RPMI7951 (cell line): ENCODE measurements around the gene PRXL2A. TPM values are rescaled to one million over a fixed set of nuclear protein-coding genes. Genes with fewer than 3 reads are reported as not detected.
A peak's percentile ranks its signal among the peaks of the same experiment; 100 is the strongest.

Experiments
- DNase-seq: peaks from one replicate; pipeline ENCODE4 v3.0.0-alpha.2; 2012; ENCODE audit warnings: low read depth
- total RNA-seq: library from RNA; depleted of rRNA; stranded (reverse); fragments of >200 nt; shearing (Covaris generic); gene quantifications from 2 replicates; pipeline ENCODE4 v1.2.3, GENCODE V29; 2014

The PRXL2A gene
- total RNA-seq, 1 experiment from 2014 or later, result 13.2 TPM

DNA sequence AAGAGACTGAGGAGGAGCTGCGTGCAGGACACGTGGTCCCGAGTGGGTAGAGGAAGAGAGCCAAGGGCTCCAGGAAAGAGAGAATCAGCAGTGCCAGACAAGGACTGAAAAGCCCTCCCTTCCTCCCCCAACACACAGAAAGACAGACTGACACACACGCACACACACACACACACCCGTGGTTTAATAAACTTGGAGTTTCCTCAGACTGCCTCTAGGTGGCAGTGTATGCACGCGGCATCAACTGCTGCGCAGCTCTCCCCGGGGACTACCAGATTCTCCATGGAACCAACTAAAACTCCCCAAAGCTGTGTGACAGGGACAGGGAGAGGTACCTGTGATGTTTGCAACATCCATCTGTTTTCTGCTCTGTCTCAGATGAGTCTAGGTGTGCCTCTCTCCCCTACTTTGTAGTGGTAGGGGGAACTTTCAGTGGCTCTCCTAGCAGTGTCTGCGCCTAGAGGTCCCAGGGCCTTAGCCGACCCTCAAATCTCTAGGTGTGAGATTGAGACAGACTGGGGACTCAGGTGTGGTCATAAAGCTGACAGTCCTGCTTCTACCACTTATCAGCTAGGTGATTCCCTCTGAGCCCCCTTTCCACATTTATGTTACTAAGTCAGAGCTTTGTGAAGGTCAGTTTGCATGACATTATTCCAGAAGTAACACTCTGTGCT, 36.4 kb downstream of the PRXL2A start:
- DNase-seq, result peak; percentile 81

DNA sequence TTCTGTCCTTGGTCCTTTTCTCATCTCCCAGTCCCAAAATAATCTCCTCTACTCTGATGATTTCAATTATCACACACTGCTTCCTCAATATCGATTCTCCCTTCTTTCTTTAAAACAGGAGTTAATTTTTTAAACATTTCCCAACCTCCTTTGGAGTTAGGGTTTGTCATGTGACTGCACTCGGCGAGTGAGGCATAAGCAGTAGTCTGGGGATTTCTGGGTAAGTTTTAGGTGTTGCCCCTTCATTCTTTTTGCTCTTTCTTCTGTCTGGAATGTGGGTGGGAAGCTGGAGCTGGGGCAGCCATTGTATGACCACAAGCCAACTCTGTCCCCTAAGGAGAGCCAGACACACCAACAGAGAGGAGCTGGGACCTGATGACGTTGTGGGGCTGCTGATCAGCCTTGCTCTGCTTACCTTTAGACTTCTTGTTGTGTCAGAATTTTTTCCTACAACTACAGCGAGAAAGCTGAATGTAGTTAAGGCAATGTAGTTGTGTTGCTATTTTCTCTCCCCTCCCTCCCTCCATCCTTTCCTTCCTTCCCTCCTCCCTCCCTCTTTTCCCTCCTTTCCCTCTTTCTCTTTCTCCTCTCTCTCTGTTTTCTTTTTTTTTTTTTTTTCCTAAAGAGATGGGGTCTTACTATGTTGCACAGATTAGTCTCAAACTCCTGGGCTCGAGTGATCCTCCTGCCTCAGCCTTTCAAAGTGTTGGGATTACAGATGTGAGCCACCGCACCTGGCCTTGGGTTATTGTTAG, 39.3 kb downstream of the PRXL2A start:
- DNase-seq, result no peak

DNA sequence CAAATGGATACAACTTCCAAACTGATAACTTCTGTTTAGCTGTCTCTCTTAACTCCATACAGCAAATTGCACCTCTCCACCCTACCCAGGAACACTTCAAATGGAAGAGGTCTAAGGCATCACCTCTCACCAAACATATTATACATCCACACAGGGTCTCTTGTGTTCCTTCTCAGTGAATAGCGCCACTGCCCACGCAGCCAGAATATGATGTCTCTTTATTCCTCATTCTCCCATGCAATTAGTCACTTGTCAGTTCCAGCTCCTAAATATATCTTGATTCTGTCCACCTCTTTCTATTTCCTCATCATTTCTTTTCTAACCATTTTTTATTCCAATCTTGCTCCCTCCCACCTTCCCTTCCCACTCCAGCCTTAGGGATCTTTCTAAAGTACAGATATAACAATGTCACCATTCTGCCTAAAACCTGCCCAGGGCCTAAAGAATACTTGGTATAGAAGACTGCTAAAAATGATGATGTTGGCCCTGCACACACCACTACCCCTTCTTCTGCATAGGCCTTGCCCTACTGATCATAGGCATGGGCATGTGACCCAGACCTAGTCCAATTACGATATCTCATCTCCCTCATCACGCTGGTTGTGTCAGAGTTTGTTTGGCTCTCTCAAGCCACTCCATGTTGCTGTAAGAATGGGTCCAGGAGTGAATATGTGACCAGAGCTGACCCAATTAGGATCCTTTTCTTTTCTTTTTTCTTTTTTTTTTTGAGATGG, 40.0 kb downstream of the PRXL2A start:
- no peak for DNase-seq

DNA sequence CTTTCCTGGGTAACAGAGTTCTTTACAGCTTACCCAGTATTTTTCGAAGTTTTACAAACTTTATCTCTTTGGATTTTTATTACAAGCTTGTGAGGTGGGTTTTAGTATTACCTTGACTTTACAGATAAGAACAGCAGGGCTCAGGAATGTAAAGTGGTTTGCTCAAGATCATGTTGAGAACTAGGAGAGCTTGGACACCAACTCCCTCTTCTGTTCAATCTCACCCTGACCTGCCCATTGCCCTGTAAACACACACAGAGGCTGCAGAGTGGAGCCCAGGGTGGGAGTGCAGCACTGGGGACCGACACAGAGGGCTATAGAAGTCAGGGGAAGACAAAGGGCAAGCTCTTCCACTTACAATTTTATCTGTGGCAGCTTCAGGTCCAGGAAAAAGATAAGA, 41.2 kb downstream of the PRXL2A start:
- DNase-seq, result no peak

- no peak for DNase-seq
These were observed 42.8 kb downstream of the PRXL2A start for GRCh38 chr10:80451132-80451531.

- DNase-seq, result peak; percentile 60
These were observed 43.7 kb downstream of the PRXL2A start for GRCh38 chr10:80452069-80452468.

DNA sequence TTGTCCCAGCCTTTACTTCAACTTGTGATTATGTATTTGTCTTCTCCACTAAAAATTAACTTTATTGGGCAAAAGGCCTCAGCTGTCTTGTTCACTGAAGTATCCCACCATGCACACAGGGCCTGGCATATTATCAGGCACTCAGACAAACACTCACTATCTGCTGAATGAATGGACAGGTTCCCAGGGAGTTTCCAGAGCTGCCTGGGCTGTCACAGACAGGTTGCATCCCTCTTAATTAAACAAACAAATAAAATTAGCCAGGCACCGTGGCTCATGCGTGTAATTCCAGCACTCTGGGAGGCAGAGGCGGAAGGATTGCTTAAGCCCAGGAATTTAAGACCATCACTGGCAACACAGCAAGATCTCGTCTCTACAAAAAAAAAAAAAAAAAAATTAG, 44.3 kb downstream of the PRXL2A start:
- DNase-seq, result no peak

DNA sequence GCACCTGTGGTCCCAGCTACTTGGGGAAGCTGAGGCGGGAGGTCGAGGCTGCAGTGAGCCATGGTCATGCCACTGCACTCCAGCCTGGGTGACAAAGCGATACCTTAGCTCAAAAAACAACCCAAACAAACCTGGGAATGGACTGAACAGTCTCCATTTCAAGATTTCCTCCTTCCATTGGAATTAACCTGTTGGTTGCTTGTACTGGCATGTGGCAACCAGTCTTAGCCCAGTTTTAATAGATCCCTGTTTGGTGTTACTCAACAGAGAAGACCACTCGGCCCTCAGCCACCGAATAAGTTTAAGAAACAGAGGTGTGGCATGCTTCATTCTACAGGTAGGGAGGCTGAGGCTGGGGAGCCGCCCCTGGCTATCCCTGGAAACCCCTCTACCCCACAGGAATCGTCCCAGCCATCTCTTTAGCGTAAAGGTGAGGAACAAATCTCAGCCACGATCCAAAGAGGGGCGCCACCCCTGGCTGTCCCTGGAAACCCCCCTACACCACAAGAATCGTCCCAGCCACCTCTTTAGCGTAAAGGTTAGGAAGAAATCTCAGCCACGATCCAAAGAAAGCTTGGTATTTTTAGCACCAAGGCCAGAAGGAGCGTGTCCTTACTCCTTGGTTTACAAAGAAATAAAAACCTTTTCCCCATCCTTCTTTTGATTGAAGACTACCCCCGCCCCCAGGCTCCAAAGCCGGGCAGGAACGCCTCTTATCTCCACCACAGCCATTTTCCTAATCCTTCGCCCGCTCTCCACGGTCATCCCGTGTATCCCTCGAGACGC, 44.9 kb downstream of the PRXL2A start:
- no peak for DNase-seq

DNA sequence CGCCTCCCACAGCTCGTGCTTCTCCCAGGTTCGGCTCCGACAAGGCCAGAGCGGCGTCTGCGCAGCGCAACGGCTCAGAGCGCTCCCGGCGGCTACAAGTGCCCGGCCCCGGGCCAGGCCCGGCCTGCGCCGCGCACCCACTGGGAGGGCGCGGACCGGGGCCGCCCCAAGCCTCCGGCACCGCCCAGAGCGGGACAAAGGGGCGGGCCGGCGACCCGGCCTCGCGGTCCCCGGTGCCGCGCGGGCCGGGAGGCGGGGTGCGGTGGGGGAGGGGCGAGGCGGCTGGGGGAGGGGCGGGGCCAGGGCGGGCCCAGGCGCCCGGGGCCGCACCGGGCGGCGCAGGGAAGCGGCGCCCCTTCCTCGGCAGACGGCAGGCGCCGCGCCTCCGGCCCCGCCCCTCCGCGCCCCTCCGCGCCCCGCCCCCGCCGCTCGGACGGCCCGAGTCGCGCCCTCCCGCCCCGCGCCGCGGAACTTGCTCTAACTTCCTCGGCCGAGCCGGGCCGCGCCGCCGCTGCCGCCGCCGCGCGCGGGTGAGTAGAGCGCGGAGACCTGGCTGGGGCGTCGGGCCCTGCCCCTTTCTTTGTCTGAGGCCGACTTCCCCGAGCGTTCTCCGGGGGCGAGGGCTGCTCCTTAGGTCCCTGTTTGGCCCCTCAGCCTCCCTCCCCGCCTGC, 45.6 kb downstream of the PRXL2A start, which contains the start of gene TSPAN14:
Gene TSPAN14, plus strand, starts transcription at position 469 of the 671 bp plus-strand sequence. CDS start 34,924 bp downstream, outside the sequence.
- peak; percentile 81 for DNase-seq

GRCh38 chr10:80454513-80455460, 46.4 kb downstream of the PRXL2A start:
- no peak for DNase-seq

DNA sequence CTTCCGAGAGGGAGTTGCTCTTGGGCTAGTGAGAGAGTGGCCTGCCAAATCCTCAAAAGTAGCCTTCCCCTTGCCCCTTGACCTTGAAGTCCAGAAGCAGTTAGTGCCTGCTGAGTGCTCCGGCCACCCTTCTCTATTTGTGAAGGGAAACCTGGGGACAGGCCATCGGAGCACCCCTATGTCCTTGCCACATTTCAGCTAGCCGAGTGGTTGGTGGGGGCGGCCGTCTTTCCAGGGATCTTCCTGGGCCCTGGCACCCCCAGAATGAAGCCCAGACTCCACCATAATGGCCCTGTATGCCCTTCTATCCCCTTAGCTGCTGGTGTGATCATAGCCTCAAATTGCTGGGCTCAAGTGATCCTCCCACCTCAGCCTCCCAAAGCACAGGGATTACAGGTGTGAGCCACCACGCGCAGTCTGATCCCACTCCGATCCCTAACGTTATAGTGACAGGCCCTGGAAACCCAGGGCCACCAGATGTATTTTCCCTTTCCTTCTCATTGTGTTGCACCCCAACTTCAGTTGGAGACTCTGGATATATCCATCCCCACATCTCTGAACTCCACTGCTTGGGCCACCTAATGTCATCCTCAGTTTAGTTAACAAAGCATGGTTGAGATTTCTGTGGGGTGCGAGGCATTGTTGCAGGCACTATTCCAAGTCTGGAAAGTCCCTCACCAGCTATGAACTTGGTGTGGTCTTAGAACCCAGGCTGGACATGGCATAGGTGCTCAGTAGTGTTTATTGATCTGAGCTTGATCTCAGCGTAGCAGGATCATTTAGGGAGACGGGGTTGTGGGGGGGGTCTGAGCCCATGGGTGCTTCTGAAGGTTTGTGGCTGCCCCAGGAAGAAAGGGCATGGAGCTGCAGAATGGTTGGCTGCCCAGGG, 47.4 kb downstream of the PRXL2A start:
- DNase-seq, result no peak

DNA sequence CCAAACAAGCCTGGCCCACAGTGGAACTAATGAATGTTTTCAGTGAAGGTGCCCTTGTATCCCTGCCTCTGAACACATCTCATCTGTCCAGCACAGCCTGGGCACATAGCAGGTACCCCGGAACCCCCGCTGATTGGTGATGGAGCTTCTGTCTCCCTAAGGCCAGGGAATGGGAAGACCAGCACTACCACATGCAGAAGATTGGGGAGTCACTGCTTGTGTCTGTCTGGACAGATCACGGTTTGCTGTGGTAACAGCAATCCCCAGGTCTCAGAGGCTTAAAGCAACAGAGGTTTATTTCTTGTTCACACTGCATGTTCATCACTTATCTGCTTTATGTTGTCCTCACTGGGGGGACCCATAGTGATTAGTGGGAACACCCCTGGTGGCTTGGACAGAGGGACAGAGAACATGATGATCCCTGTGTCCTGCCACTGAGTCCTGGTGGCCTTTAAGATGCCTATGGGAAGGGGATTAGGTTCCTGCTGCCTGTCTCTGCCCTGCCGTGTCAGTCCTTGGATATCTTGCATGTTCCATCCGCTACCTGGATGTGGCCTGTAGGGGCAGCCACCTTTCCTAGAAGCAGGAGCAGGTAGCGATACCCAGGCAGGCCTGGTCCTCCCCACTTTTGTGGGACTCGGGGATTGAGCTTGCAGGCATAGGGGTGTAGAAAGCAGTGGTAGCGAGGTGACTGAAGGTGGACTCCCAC, 49.4 kb downstream of the PRXL2A start:
- DNase-seq, result no peak

GRCh38 chr10:80458263-80458625, 49.9 kb downstream of the PRXL2A start:
- DNase-seq, result no peak

- DNase-seq, result no peak
These were observed 50.3 kb downstream of the PRXL2A start for GRCh38 chr10:80458638-80459037.

DNA sequence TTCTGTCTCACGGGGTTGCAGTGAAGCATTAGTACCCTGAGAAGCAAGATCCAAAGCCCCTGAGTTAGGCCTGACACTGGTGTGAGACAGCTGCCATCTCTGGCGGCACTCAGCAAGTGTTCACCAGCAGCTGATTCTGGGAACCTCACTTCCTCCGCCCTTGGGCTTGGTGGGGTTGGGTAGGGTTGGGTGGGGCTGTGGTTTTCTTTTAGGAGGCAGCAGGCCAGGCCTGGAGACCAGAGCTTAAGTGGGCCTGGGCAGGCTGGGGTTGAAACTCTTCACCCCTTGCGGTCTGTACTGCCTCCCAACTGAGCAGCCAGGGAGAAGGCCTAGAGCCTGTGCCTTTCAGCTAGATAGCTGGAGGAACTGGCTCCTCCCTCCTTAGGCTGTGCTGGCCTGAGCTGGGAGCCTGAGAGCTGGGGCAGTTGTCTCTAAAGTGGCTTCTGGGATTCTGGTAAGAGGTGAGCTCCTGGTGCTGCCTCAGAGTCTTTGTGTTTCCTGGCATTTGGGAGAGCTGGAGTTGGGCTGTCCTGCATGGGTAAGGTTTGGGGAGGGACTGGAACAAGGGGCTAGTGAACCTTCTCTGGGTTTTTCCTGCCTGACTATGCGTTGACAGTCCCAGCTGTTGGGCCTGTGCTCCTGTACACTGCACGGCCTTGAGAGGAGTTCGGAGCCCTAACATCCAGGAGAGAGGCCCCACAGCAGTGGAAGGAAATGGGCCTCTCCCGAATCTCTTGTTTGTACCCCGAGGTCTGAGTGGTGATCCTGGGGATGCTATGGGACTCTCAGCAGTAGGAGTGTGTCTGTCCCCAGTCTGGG, 50.9 kb downstream of the PRXL2A start:
- peak; percentile 98 for DNase-seq

- peak; percentile 84 for DNase-seq
These were observed 52.3 kb downstream of the PRXL2A start for GRCh38 chr10:80460399-80461207.
